Panc1 (cell line): Measurements from ENCODE around the gene TAOK1. TPM values are rescaled to one million over a fixed set of nuclear protein-coding genes. Genes with fewer than 3 reads are reported as not detected.

Experiments
- ATAC-seq: fragments of 200-7000 bp; cut with Tn5 transposase; 2 replicates; pipeline ENCODE4 v1.9.1; 2020; ENCODE audit warnings: mild to moderate bottlenecking, moderate library complexity
- BruUV-seq: library from RNA; stranded (reverse); fragments of 400-500 nt; replicated peaks from 2 replicates; lab custom pipeline; 2021; lab: Mats Ljungman, UMichigan
- CTCF ChIA-PET: fragments of 300-600 bp; sonication (Branson Sonifier 250); formaldehyde crosslinking; loops from one replicate; lab custom pipeline; 2022; ENCODE audit warnings: antibody characterized with exemption; lab: Charles Lee
- POLR2A ChIA-PET: fragments of 300-600 bp; sonication (Branson Sonifier 250); formaldehyde crosslinking; loops from one replicate; lab custom pipeline; 2022; ENCODE audit warnings: antibody characterized with exemption; lab: Charles Lee
- DNase-seq: peaks from one replicate; pipeline ENCODE4 v3.0.0-alpha.2; 2010; ENCODE audit warnings: low read depth, low spot score
- H3K27ac ChIP-seq: 2 replicates; pipeline ENCODE4 v1.5.1; 2011; ENCODE audit warnings: mild to moderate bottlenecking, low read length, inconsistent platforms
- H3K27me3 ChIP-seq: fragments of 200-500 bp; sonication (Bioruptor generic); 2 replicates; pipeline ENCODE4 v1.6.0; 2014; ENCODE audit warnings: low read length, inconsistent platforms; ENCODE audit not compliant: control insufficient read depth, insufficient read depth
- H3K36me3 ChIP-seq: fragments of 200-500 bp; sonication (Bioruptor generic); 2 replicates; pipeline ENCODE4 v1.5.1; 2014; ENCODE audit warnings: inconsistent platforms, mild to moderate bottlenecking, low read length, moderate library complexity; ENCODE audit not compliant: control insufficient read depth, insufficient read depth
- H3K4me1 ChIP-seq: 2 replicates; pipeline ENCODE4 v1.5.1; 2011; ENCODE audit warnings: inconsistent platforms, mild to moderate bottlenecking, low read length, moderate library complexity; ENCODE audit not compliant: control insufficient read depth, insufficient read depth
- H3K4me3 ChIP-seq, 2 experiments: 2 replicates each; pipeline ENCODE4 v1.5.1; 2011 to 2012; ENCODE audit warnings: low read depth in 2 of 2, low read length in 2 of 2, mild to moderate bottlenecking in 2 of 2, inconsistent platforms in 1 of 2, moderate library complexity in 1 of 2
- H3K9me3 ChIP-seq: fragments of 200-500 bp; sonication (Bioruptor generic); 2 replicates; pipeline ENCODE4 v1.5.1; 2014; ENCODE audit warnings: low read depth, mild to moderate bottlenecking, inconsistent platforms, low read length, moderate library complexity; ENCODE audit not compliant: control insufficient read depth, insufficient read depth
- POLR2AphosphoS5 ChIP-seq: IDR thresholded peaks from 2 replicates; pipeline ENCODE4 v1.6.1; 2012; ENCODE audit warnings: mild to moderate bottlenecking, low read depth, low read length, moderate library complexity
- SIN3A ChIP-seq: IDR thresholded peaks from 2 replicates; pipeline ENCODE4 v1.6.1; 2012; ENCODE audit warnings: low read depth, mild to moderate bottlenecking, low read length, moderate library complexity, borderline replicate concordance; ENCODE audit not compliant: insufficient read depth
- TCF7L2 ChIP-seq: IDR thresholded peaks from 2 replicates; pipeline ENCODE4 v1.6.1; 2011; ENCODE audit warnings: mild to moderate bottlenecking, low read depth, low read length, inconsistent platforms
- in situ Hi-C: cut with HindIII; loops from 2 replicates; pipeline ENCODE4 v1.10.0; 2016; ENCODE audit warnings: low sequenced_read_pairs, low pct_unique_long_range_greater_than_20kb
- intact Hi-C: fragments of 100-400 bp; cut with micrococcal nuclease; formaldehyde crosslinking; loops from one replicate; pipeline ENCODE4 v1.10.0; 2022; ENCODE audit not compliant: unreplicated experiment
- total RNA-seq: library from RNA; stranded (reverse); gene quantifications from one replicate; pipeline ENCODE4 v1.2.1, GENCODE V29; 2021; ENCODE audit not compliant: unreplicated experiment
- TF ChIP-seq, protein P1 (sequence below): fragments of 450-650 bp; IDR thresholded peaks from 2 replicates; pipeline ENCODE4 v1.5.1; 2017; ENCODE audit warnings: mild to moderate bottlenecking
- TF ChIP-seq, protein P2 (sequence below), 2 experiments: IDR thresholded peaks; 2 replicates each; pipeline ENCODE4 v1.6.1; 2011 to 2012; ENCODE audit warnings: low read depth in 2 of 2, control low read depth in 1 of 2, low read length in 1 of 2, mild to moderate bottlenecking in 1 of 2, moderate library complexity in 1 of 2; ENCODE audit not compliant: insufficient read depth in 1 of 2

TAOK1 gene
- total RNA-seq, 1 experiment from 2014 or later = 111 TPM

DNA sequence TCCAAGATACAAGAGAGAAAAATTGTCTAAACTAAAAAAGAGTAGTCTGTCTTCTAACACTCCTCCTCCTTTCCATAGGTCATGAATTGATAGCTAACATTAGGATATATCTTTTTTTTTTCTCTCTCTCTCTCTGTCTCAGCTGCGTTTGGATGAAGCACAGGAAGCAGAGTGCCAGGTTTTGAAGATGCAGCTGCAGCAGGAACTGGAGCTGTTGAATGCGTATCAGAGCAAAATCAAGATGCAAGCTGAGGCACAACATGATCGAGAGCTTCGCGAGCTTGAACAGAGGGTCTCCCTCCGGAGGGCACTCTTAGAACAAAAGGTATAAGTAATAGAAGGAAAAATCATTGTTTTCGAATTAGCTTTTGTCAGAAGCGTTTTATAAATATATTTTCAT is 143.8 kb downstream of the TAOK1 start:
- H3K36me3 ChIP-seq = peaks cover 16% of the 10 kb centered on the region
- no peak for ATAC-seq
- no peak overlapping the region for H3K27ac ChIP-seq
- no peak overlapping the region for H3K4me3 ChIP-seq
- no peaks in the 10 kb centered on the region for H3K9me3 ChIP-seq
- POLR2A ChIA-PET = no interaction called here
- in situ Hi-C loops (no loop called here), intact Hi-C loops (no loop called here)
- no peaks in the 10 kb centered on the region for H3K27me3 ChIP-seq
- BruUV-seq = no TSS peak
- DNase-seq = no peak
- CTCF ChIA-PET = interaction anchor here (0.5 to 0.6 kb wide), 2 partner anchors 150 to 253 kb away, joined by 3 to 4 read pairs; no protein-coding TSS in a partner anchor
- H3K4me1 ChIP-seq = no peaks in the 10 kb centered on the region
- TF ChIP-seq TCF7L2 (no peak), SIN3A (no peak), POLR2AphosphoS5 (no peak)
- TF ChIP-seq, protein P1, sequence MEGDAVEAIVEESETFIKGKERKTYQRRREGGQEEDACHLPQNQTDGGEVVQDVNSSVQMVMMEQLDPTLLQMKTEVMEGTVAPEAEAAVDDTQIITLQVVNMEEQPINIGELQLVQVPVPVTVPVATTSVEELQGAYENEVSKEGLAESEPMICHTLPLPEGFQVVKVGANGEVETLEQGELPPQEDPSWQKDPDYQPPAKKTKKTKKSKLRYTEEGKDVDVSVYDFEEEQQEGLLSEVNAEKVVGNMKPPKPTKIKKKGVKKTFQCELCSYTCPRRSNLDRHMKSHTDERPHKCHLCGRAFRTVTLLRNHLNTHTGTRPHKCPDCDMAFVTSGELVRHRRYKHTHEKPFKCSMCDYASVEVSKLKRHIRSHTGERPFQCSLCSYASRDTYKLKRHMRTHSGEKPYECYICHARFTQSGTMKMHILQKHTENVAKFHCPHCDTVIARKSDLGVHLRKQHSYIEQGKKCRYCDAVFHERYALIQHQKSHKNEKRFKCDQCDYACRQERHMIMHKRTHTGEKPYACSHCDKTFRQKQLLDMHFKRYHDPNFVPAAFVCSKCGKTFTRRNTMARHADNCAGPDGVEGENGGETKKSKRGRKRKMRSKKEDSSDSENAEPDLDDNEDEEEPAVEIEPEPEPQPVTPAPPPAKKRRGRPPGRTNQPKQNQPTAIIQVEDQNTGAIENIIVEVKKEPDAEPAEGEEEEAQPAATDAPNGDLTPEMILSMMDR = no peak

DNA sequence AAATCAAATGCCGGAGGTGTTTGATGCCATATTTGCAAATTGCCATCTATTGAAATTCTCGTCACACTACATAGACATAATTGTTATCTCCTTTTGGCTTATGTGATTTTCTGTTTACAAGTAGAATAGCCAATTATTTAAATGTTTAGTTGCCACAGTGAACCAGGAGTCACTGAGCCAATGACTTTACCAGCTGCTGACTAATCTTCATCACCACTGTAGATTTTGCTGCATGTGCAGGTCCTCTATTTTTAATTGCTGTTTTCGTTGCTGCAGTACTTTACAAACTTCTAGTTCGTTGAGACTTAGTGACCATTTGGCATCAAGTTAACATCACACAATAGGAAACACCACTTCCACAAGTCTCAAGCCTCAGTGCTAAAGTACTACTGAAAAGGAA is 153.9 kb downstream of the TAOK1 start:
- intact Hi-C loops (no loop called here), in situ Hi-C loops (no loop called here)
- no peak overlapping the region for H3K27ac ChIP-seq
- H3K4me1 ChIP-seq = no peaks in the 10 kb centered on the region; the same call in 1 of the 2 replicates
- TF ChIP-seq POLR2AphosphoS5 (no peak), TCF7L2 (no peak), SIN3A (no peak)
- TF ChIP-seq, protein P1 = no peak
- TF ChIP-seq, protein P2, sequence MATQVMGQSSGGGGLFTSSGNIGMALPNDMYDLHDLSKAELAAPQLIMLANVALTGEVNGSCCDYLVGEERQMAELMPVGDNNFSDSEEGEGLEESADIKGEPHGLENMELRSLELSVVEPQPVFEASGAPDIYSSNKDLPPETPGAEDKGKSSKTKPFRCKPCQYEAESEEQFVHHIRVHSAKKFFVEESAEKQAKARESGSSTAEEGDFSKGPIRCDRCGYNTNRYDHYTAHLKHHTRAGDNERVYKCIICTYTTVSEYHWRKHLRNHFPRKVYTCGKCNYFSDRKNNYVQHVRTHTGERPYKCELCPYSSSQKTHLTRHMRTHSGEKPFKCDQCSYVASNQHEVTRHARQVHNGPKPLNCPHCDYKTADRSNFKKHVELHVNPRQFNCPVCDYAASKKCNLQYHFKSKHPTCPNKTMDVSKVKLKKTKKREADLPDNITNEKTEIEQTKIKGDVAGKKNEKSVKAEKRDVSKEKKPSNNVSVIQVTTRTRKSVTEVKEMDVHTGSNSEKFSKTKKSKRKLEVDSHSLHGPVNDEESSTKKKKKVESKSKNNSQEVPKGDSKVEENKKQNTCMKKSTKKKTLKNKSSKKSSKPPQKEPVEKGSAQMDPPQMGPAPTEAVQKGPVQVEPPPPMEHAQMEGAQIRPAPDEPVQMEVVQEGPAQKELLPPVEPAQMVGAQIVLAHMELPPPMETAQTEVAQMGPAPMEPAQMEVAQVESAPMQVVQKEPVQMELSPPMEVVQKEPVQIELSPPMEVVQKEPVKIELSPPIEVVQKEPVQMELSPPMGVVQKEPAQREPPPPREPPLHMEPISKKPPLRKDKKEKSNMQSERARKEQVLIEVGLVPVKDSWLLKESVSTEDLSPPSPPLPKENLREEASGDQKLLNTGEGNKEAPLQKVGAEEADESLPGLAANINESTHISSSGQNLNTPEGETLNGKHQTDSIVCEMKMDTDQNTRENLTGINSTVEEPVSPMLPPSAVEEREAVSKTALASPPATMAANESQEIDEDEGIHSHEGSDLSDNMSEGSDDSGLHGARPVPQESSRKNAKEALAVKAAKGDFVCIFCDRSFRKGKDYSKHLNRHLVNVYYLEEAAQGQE (IDR thresholded peaks at IDR 0.05; ENCODE audit: insufficient read depth in 1 of 2, low read depth in 2 of 2, low read length in 1 of 2) = no peak
- ChIA-PET POLR2A (no interaction called here), CTCF (no interaction called here)
- peaks cover 30% of the 10 kb centered on the region for H3K36me3 ChIP-seq
- H3K4me3 ChIP-seq = no peak overlapping the region
- H3K27me3 ChIP-seq = no peaks in the 10 kb centered on the region
- BruUV-seq = no TSS peak
- ATAC-seq (no peak), DNase-seq (no peak)
- no peaks in the 10 kb centered on the region for H3K9me3 ChIP-seq
